Sigmoid colon (tissue), 7 donors: ENCODE results near the gene OIP5. TPM values are rescaled to one million over a fixed set of nuclear protein-coding genes. Genes with fewer than 3 reads are reported as not detected.

ENCODE experiments used
- DNase-seq: peaks from one replicate; pipeline ENCODE4 v3.0.0-alpha.2; 2019
- H3K27ac ChIP-seq, 4 donors: fragments of 200-600 bp; sonication (generic); one replicate each; pipeline ENCODE4 v1.5.1; 2016 to 2019; ENCODE audit warnings: mild to moderate bottlenecking in 1 of 4
- H3K27me3 ChIP-seq, 3 donors: fragments of 200-600 bp; sonication (generic); one replicate each; pipeline ENCODE4 v1.5.1; 2019; ENCODE audit warnings: mild to moderate bottlenecking in 1 of 3
- H3K36me3 ChIP-seq, 4 donors: fragments of 200-600 bp; sonication (generic); one replicate each; pipeline ENCODE4 v1.5.1; 2016 to 2019
- H3K4me1 ChIP-seq, 4 donors: fragments of 200-600 bp; sonication (generic); one replicate each; pipeline ENCODE4 v1.5.1; 2017 to 2019
- H3K4me3 ChIP-seq, 4 donors: fragments of 200-600 bp; sonication (generic); one replicate each; pipeline ENCODE4 v1.5.1; 2017 to 2019; ENCODE audit warnings: mild to moderate bottlenecking in 2 of 4, moderate library complexity in 1 of 4
- H3K9me3 ChIP-seq, 4 donors: fragments of 200-600 bp in 3 of 4; sonication (generic) in 3 of 4; one replicate each; pipeline versions ENCODE4 v1.5.1 to v1.6.1; 2013 to 2019
- CTCF ChIP-seq, 4 experiments: fragments of 450-650 bp in 3 of 4; fragments of 200-600 bp in 1 of 4; IDR thresholded peaks; one replicate each; pipeline ENCODE4 v1.5.1; 2016 to 2019; ENCODE audit warnings: antibody characterized with exemption in 4 of 4, mild to moderate bottlenecking in 3 of 4, moderate library complexity in 2 of 4
- EP300 ChIP-seq, 4 donors: sonication (generic); formaldehyde crosslinking; IDR thresholded peaks; one replicate each; pipeline ENCODE4 v1.6.1; 2017; ENCODE audit warnings: antibody characterized with exemption in 4 of 4
- POLR2A ChIP-seq, 2 donors: fragments of 450-650 bp; IDR thresholded peaks; one replicate each; pipeline ENCODE4 v1.6.1; 2016; ENCODE audit warnings: antibody characterized with exemption in 2 of 2, mild to moderate bottlenecking in 2 of 2, moderate library complexity in 2 of 2
- POLR2AphosphoS5 ChIP-seq, 4 donors: sonication (generic); formaldehyde crosslinking; IDR thresholded peaks; one replicate each; pipeline ENCODE4 v1.6.1; 2017; ENCODE audit warnings: antibody characterized with exemption in 4 of 4
- WGBS, 2 donors: extraction: QIAGEN DNeasy Blood & Tissue Kit; methylation state at CpG; one replicate each; pipeline ENCODE4 v1.1.7; 2013; 5-methylcytosine and 5-hydroxymethylcytosine counted together
- intact Hi-C: fragments of 100-400 bp; cut with DNase I; formaldehyde crosslinking; loops from one replicate; pipeline ENCODE4 v1.15.1; 2023
- polyA plus RNA-seq, 3 donors: library from polyadenylated mRNA; stranded (reverse); fragments of 200-250 nt; gene quantifications; one replicate each; pipeline ENCODE4 v1.2.3, GENCODE V29; 2013
- total RNA-seq, 4 donors: library from RNA; depleted of rRNA; stranded (reverse); fragments of >200 nt; gene quantifications; one replicate each; pipeline ENCODE4 v1.1.0, GENCODE V29; 2016
- donor health status: healthy with polysubstance abuse.
- donor health status: Bipolar disorder and iron deficiency.
- donor health status: healthy.

The OIP5 gene
- total and polyA plus RNA-seq, 7 donors = 0.71 to 10.8 (median 1.8) TPM; not detected in 2

GRCh38 chr15:41337631-41338522, 5.5 kb upstream of the OIP5 start:
- no peaks in the 10 kb centered on the region for H3K36me3 ChIP-seq
- WGBS, 2 donors = 90 to 91% methylated on average over 13 of the region's 13 CpGs
- no peaks in the 10 kb centered on the region for H3K9me3 ChIP-seq
- H3K27ac ChIP-seq = no peak overlapping the region
- TF ChIP-seq CTCF (IDR thresholded peaks at IDR 0.05) = no peak
- no peak for TF ChIP-seq POLR2A (IDR thresholded peaks at IDR 0.05)
- TF ChIP-seq POLR2AphosphoS5 (IDR thresholded peaks at IDR 0.05) = no peak
- peaks cover 0 to 10% (median 8%) of the 10 kb centered on the region in 4 donors for H3K4me1 ChIP-seq
- DNase-seq = no peak
- intact Hi-C loops = loop anchor here (10.0 kb wide), 1 partner anchor 77 kb away; the partner anchor contains the start of gene RTF1
- H3K27me3 ChIP-seq = no peaks in the 10 kb centered on the region
- no peak overlapping the region for H3K4me3 ChIP-seq

GRCh38 chr15:41337047-41337446, 4.7 kb upstream of the OIP5 start:
- TF ChIP-seq EP300 (IDR thresholded peaks at IDR 0.05) (no peak), CTCF (IDR thresholded peaks at IDR 0.05) (no peak), POLR2A (IDR thresholded peaks at IDR 0.05) (no peak), POLR2AphosphoS5 (IDR thresholded peaks at IDR 0.05) (no peak)
- Histone ChIP-seq H3K4me1 (peaks cover 0 to 11% (median 9%) of the 10 kb centered on the region in 4 donors), H3K4me3 (no peak overlapping the region), H3K36me3 (no peaks in the 10 kb centered on the region), H3K9me3 (no peaks in the 10 kb centered on the region), H3K27me3 (no peaks in the 10 kb centered on the region), H3K27ac (no peak overlapping the region)
- no peak for DNase-seq
- intact Hi-C loops = loop anchor here (10.0 kb wide), 1 partner anchor 78 kb away; the partner anchor contains the start of gene RTF1
- WGBS, 2 donors = 97 to 99% methylated on average over 6 of the region's 6 CpGs

GRCh38 chr15:41336549-41336948, 4.2 kb upstream of the OIP5 start:
- Histone ChIP-seq H3K4me1 (peaks cover 0 to 15% (median 13%) of the 10 kb centered on the region in 4 donors), H3K27ac (no peak overlapping the region), H3K9me3 (no peaks in the 10 kb centered on the region), H3K4me3 (no peak overlapping the region), H3K36me3 (no peaks in the 10 kb centered on the region), H3K27me3 (no peaks in the 10 kb centered on the region)
- WGBS, 2 donors = 85 to 90% methylated on average over 4 of the region's 4 CpGs
- intact Hi-C loops = loop anchor here (10.0 kb wide), 1 partner anchor 78 kb away; the partner anchor contains the start of gene RTF1
- DNase-seq = no peak
- TF ChIP-seq POLR2AphosphoS5 (IDR thresholded peaks at IDR 0.05) (no peak), POLR2A (IDR thresholded peaks at IDR 0.05) (no peak), CTCF (IDR thresholded peaks at IDR 0.05) (no peak), EP300 (IDR thresholded peaks at IDR 0.05) (no peak)

DNA sequence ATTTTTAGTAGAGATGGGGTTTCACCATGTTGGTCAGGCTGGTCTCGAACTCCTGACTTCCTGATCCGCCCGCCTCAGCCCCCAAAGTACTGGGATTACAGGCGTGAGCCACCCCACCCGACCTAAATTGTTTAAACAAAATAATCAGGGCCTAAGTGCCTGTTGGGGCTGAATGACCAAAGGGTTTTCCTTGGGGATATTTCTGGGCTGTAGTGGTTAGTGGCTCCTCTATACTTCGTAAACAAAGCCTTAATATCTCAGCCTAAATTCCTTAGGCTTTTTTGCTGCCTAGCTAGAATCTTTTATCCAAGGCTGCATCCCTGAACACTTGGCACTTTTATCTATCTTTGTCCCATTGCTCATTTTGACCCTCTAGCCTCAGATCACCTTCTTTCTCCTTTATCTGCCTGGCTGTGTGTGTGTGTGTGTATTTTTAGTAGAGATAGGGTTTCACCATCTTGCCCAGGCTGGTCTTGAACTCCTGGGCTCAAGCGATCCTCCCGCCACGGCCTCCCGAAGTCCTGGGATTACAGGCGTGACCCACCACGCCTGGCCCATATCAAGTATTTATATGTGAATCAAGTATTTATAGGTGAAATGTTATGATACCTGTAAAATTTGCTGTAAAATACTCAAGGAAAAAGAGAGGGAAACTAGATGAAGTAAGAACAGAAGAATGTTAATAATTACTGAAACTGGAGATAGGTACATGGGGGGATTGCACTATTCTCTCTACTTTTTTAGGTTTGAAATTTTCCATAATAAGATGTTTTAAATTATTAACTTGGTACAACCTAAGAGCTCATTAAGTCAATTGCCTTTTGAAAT, 2.1 kb upstream of the OIP5 start:
- Histone ChIP-seq H3K27ac (no peak overlapping the region), H3K36me3 (no peaks in the 10 kb centered on the region), H3K4me3 (no peak overlapping the region), H3K27me3 (no peaks in the 10 kb centered on the region), H3K4me1 (peaks cover 0 to 17% (median 14%) of the 10 kb centered on the region in 4 donors), H3K9me3 (no peaks in the 10 kb centered on the region)
- intact Hi-C loops = loop anchor here (5.0 to 10.0 kb wide), 3 partner anchors 52 to 432 kb away; partner anchors contain the start of gene RTF1
- no peak for DNase-seq
- 73 to 79% methylated on average over 12 of the region's 12 CpGs for WGBS, 2 donors
- TF ChIP-seq CTCF (IDR thresholded peaks at IDR 0.05) (no peak), EP300 (IDR thresholded peaks at IDR 0.05) (no peak), POLR2AphosphoS5 (IDR thresholded peaks at IDR 0.05) (no peak), POLR2A (IDR thresholded peaks at IDR 0.05) (no peak)
